Activated CD4-positive, alpha-beta memory T cell treated with anti-CD3 and anti-CD28 coated beads for 36 hours (primary cell): Measurements from ENCODE around the gene MBD4. TPM values are rescaled to one million over a fixed set of nuclear protein-coding genes. Genes with fewer than 3 reads are reported as not detected.
A peak's percentile ranks its signal among the peaks of the same experiment; 100 is the strongest.
"Not testable (repeated sequence)": the region's sequence is repeated elsewhere in the genome, so short reads cannot be mapped to it uniquely, and the experiment has no call there.

Source experiments
- CTCF ChIA-PET: fragments of 350-600 bp; sonication (Branson Sonifier 250); formaldehyde crosslinking; loops from one replicate; lab custom pipeline; 2021; ENCODE audit warnings: antibody characterized with exemption, inconsistent platforms; lab: Charles Lee
- POLR2A ChIA-PET: fragments of 350-600 bp; sonication (Branson Sonifier 250); formaldehyde crosslinking; loops from one replicate; lab custom pipeline; 2021; ENCODE audit warnings: antibody characterized with exemption; lab: Charles Lee
- DNase-seq: peaks from one replicate; pipeline ENCODE4 v3.0.0-alpha.2; 2020
- H3K27ac Mint-ChIP-seq: one replicate; pipeline ENCODE4 v1.8.0; 2021; ENCODE audit warnings: mixed read lengths
- H3K27me3 Mint-ChIP-seq: one replicate; pipeline ENCODE4 v1.8.0; 2021; ENCODE audit warnings: mixed read lengths
- H3K36me3 Mint-ChIP-seq: one replicate; pipeline ENCODE4 v1.8.0; 2021; ENCODE audit warnings: mixed read lengths
- H3K4me1 Mint-ChIP-seq: one replicate; pipeline ENCODE4 v1.8.0; 2021; ENCODE audit warnings: low read depth, mixed read lengths
- H3K4me3 Mint-ChIP-seq: one replicate; pipeline ENCODE4 v1.8.0; 2021; ENCODE audit warnings: mild to moderate bottlenecking, mixed read lengths
- H3K9me3 Mint-ChIP-seq: one replicate; pipeline ENCODE4 v1.8.0; 2021; ENCODE audit warnings: mixed read lengths
- intact Hi-C: fragments of 100-400 bp; cut with micrococcal nuclease; formaldehyde crosslinking; loops from one replicate; pipeline ENCODE4 v1.15.1; 2023
- total RNA-seq, 2 experiments: library from RNA; stranded (reverse); gene quantifications; one replicate each; pipeline ENCODE4 v1.2.3, GENCODE V29; 2021

MBD4 gene
- total RNA-seq, 2 experiments from 2014 or later = 50.5 to 53.7 TPM

DNA sequence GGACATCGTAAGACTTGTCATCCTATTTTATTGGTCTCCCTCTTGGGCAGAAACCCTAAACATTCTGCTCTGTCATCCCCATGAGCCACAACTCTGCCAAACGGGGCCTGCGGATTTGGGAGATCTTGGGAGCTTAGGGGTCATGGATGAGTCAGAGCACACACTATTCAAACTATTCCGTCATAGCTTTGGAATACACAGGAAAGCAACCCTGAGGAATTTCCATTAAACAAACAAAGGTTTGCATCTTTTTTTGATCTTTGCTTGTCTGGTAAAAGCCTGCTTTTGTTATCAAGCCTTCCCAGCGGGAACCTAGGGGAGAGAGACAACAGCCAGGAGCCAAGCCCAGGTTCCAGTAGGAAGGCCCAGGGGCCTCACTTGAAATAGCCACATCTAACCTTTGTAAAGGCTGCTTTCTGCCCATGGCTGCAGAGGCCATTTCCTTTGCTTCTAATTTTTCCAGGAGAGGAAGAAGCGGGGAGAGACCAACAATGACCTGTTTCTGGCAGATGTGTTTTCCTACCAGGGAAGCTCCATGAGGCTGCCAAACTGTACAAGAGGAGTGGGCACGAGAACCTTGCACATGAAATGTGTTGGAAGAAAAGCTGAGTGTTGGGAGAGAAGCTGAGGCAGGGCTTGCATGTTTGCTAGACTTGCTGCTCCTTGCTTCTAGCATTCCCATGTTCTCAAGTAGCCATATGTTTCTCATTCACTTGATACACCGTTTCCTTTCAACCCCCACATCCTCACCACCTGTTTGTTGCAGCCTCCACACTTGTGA, 50.8 kb downstream of the MBD4 start:
- DNase-seq, POLR2A ChIA-PET, H3K4me1 Mint-ChIP-seq, H3K4me3 Mint-ChIP-seq, H3K9me3 Mint-ChIP-seq, H3K27ac Mint-ChIP-seq, intact Hi-C loops, H3K27me3 Mint-ChIP-seq: not testable (repeated sequence)
- H3K36me3 Mint-ChIP-seq = peaks cover 37% of the 10 kb centered on the region
- CTCF ChIA-PET = interaction anchor here (1.3 kb wide), 1 partner anchor 101 kb away, joined by 3 read pairs; no protein-coding TSS in a partner anchor

DNA sequence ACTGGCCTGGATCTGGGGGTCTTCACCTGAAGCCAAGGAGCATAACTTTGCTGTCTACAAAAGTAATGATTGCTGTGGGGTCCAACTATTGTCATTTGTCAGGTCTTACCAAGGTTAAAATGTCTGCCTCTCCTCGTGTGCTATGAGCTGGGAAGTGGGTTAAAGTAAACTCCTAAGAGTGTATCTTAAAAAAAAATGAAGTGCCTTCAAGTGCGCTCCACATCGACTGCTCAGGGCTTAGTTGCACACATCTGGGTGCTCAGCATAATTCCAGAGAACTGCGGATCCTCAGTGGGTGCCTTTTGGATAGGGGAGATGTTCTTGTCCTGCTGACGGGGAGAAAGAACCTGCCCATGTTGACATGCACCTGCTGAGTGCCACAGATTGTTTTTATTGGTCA, 52.3 kb downstream of the MBD4 start:
- Mint-ChIP-seq H3K27me3 (no peaks in the 10 kb centered on the region), H3K36me3 (peaks cover 34% of the 10 kb centered on the region), H3K27ac (no peak overlapping the region), H3K9me3 (no peaks in the 10 kb centered on the region), H3K4me3 (no peak overlapping the region), H3K4me1 (no peaks in the 10 kb centered on the region)
- intact Hi-C loops = no loop called here
- ChIA-PET POLR2A (no interaction called here), CTCF (interaction anchor here (1.0 kb wide), 1 partner anchor 13 kb away, joined by 3 read pairs; no protein-coding TSS in a partner anchor)
- no peak for DNase-seq

DNA sequence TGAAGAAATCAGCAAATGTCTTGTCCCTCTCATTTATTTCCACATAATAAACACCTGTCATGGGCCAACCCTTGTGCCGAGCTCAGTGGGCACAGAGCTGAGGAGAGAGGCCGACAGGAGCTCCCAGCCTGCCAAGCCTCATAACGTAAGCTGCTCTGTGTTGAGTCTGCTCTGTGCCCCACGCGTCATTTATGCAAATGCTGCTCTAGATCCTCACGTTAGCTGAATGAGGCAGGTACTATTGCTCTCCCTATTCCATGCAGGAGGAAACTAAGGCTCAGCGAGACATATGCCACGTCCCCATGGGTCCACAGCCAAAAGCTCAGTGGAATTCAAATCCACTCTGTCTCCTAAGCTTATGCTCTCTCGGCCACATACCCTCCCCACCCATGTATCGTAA, 52.8 kb downstream of the MBD4 start:
- no peak for DNase-seq
- Mint-ChIP-seq H3K9me3 (no peaks in the 10 kb centered on the region), H3K4me3 (no peak overlapping the region), H3K27ac (no peak overlapping the region), H3K4me1 (no peaks in the 10 kb centered on the region), H3K27me3 (no peaks in the 10 kb centered on the region), H3K36me3 (peaks cover 30% of the 10 kb centered on the region)
- POLR2A ChIA-PET = no interaction called here
- intact Hi-C loops = no loop called here
- CTCF ChIA-PET = interaction anchor here (1.0 kb wide), 1 partner anchor 13 kb away, joined by 3 read pairs; no protein-coding TSS in a partner anchor

DNA sequence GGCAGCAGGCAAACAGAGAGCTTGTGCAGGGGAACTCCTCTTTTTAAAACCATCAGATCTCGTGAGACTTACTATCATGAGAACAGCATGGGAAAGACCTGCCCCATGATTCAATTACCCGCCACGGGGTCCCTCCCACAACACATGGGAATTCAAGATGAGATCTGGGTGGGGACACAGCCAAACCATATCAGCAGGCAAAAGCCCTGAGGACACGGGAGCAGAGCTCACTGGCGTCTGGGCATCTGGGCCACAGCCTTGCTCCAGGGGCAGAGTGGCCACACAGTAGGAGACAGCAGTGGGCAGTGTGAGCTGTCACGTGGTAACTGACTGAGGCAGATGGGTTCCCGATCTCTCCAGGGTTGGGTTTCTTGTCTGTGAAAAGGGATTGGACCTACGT, 54.2 kb downstream of the MBD4 start:
- CTCF ChIA-PET, intact Hi-C loops, H3K27ac Mint-ChIP-seq, H3K4me1 Mint-ChIP-seq, H3K9me3 Mint-ChIP-seq, H3K4me3 Mint-ChIP-seq, DNase-seq, H3K27me3 Mint-ChIP-seq: not testable (repeated sequence)
- POLR2A ChIA-PET = interaction anchor here (1.0 kb wide), 1 partner anchor 17 kb away, joined by 3 read pairs; no protein-coding TSS in a partner anchor
- H3K36me3 Mint-ChIP-seq = peaks cover 24% of the 10 kb centered on the region

DNA sequence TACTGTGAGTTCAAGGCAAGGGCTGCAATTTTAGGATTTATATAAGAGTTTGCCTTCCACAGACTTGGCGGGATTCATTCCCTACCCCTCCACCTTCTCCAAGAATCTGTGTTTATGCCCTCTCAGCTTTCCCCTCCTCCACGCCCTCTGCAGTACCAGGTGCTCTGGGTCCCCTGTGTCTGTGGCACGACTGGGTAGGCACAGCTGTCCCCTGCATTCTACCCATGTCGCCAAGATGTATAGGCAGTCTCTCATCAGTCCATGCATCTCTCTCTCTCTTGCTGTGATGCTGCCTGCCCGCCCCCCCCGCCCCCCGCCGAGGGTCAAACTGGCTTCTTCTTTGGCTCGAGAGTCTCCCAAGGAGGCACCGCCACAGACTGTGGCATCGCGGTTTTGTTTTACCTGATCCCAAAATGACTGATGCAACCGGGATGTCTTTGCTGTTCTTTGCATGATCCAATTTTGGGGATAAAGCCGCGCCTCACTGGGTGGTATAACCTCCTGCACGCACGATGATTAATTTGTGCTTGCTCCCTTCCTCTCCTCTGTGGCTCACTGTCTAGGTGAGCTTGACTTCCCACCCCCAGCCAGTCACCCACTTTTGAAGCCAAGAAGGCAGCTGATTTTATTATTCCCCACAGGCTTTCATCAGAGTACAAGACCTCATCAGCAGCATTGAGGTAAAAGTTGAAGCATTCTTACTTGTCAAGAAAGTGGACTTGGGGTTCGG, 55.0 kb downstream of the MBD4 start:
- Mint-ChIP-seq H3K4me1 (no peaks in the 10 kb centered on the region), H3K27me3 (no peaks in the 10 kb centered on the region), H3K36me3 (peaks cover 24% of the 10 kb centered on the region), H3K27ac (no peak overlapping the region), H3K9me3 (no peaks in the 10 kb centered on the region), H3K4me3 (no peak overlapping the region)
- intact Hi-C loops = loop anchor here (5.0 kb wide), 2 partner anchors 223 to 443 kb away; partner anchors contain the start of gene PLXND1
- no peak for DNase-seq
- POLR2A ChIA-PET = interaction anchor here (1.4 kb wide), 1 partner anchor 56 kb away, joined by 6 read pairs; the partner anchor contains the start of genes IFT122 and MBD4
- CTCF ChIA-PET = no interaction called here

DNA sequence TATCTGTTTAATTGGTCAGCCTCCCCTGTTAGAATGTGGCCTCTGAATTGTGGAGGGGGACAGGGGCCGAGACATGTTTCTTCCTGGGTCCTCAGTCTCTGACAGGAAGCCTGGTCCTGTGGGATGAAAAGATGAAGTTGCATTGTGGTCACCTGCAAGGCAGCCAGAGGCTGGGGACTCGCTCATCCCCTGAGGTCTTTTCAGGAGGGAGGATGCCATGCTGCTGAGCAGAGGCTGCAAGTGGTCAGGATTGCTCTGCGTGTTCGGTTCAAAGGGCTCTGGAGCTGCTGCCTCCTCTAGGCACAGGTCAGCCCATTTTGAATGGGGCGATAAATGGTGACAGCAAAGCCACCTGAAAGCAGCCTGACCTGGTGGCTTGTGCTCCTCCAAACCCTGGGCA, 55.6 kb downstream of the MBD4 start:
- H3K4me1 Mint-ChIP-seq, H3K27ac Mint-ChIP-seq, DNase-seq, H3K4me3 Mint-ChIP-seq, H3K27me3 Mint-ChIP-seq, H3K9me3 Mint-ChIP-seq: not testable (repeated sequence)
- peaks cover 20% of the 10 kb centered on the region for H3K36me3 Mint-ChIP-seq
- intact Hi-C loops = loop anchor here (5.0 kb wide), 2 partner anchors 223 to 443 kb away; partner anchors contain the start of gene PLXND1
- CTCF ChIA-PET = interaction anchor here (0.8 to 1.4 kb wide), 8 partner anchors 16 to 559 kb away, joined by 3 to 9 read pairs (median 4); no protein-coding TSS in a partner anchor
- POLR2A ChIA-PET = interaction anchor here (1.2 to 1.4 kb wide), 2 partner anchors 33 to 57 kb away, joined by 3 to 6 read pairs; partner anchors contain the start of genes IFT122 and MBD4

DNA sequence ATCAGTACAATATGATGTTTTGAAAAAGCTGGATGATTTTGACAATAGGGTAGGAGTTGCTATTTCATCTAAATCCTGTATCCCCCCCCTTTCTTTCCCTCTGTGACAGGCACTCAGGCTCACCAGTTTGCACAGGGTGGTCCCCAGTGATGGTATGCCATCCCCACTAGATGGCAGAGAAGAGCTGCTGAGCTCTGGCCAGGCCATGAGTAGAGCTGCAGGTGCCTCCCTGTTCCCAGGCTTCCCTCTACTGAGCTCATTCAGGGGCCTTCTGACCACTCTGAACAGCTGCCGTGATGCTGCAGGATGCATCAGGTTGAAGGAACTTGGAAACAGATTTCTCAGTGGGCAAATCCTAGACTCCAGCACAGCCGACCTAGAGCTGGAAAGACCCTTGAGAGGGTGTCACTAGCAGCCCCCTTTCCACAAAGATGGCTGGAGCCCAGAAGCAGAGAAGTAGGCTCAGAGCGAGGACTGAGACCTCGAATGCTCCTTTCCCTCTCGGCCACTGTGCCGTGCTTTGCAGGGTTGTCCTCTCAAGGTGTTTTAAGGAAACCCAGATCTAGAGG, 56.4 kb downstream of the MBD4 start:
- ChIA-PET POLR2A (interaction anchor here (0.6 to 1.4 kb wide), 3 partner anchors 17 to 57 kb away, joined by 3 to 6 read pairs (median 3); partner anchors contain the start of genes IFT122 and MBD4), CTCF (interaction anchor here (0.6 to 1.4 kb wide), 23 partner anchors 8 to 560 kb away, joined by 3 to 9 read pairs (median 3); no protein-coding TSS in a partner anchor)
- Mint-ChIP-seq H3K27ac (no peak overlapping the region), H3K27me3 (no peaks in the 10 kb centered on the region), H3K4me1 (no peaks in the 10 kb centered on the region), H3K36me3 (peaks cover 16% of the 10 kb centered on the region), H3K4me3 (no peak overlapping the region), H3K9me3 (no peaks in the 10 kb centered on the region)
- intact Hi-C loops = loop anchor here (5.0 kb wide), 2 partner anchors 224 to 444 kb away; partner anchors contain the start of gene PLXND1
- DNase-seq = peak; percentile 61

DNA sequence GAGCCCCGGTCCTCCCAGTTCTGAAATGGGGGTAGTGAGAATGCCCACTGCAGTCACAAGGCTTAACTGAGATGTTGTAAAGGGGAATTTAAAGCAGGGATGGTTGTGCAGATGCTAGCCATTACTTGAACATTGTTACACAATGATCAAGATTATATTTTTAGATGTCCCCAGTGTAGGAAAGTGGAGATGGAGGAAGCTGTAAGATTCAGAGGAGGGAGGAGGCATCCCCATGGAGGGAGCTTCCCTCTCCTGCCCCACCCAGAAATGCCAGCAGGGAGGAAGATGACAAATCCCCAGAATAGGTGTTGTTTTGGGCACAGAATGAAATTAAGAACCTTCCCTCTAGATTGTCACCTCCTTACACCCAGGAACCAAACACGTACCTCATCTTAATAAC, 57.4 kb downstream of the MBD4 start:
- no peaks in the 10 kb centered on the region for H3K4me1 Mint-ChIP-seq
- peaks cover 9% of the 10 kb centered on the region for H3K36me3 Mint-ChIP-seq
- DNase-seq = no peak
- ChIA-PET POLR2A (no interaction called here), CTCF (interaction anchor here (0.7 to 1.4 kb wide), 5 partner anchors 9 to 93 kb away, joined by 3 read pairs; no protein-coding TSS in a partner anchor)
- no peak overlapping the region for H3K27ac Mint-ChIP-seq
- intact Hi-C loops = loop anchor here (5.0 kb wide), 2 partner anchors 225 to 445 kb away; partner anchors contain the start of gene PLXND1
- no peaks in the 10 kb centered on the region for H3K27me3 Mint-ChIP-seq
- no peaks in the 10 kb centered on the region for H3K9me3 Mint-ChIP-seq
- H3K4me3 Mint-ChIP-seq = no peak overlapping the region

Other genes starting within 250 kb of the MBD4 start
- gene COPG1, start 190.3 kb downstream of the MBD4 start, total RNA-seq = 100 to 1,000 TPM; 154 to 162 TPM
- gene HMCES, start 161.1 kb downstream of the MBD4 start, total RNA-seq = 10 to 100 TPM; 58.4 to 61.5 TPM
- gene EFCAB12, start 11.3 kb downstream of the MBD4 start, total RNA-seq = under 1 TPM; 0.31 to 0.45 TPM
- gene IFT122, start 276 bp upstream of the MBD4 start, total RNA-seq = 10 to 100 TPM; 21.5 to 25.5 TPM
- gene RHO, start 88.7 kb upstream of the MBD4 start, total RNA-seq = not detected
- not detected for gene H1-8, start 103.2 kb upstream of the MBD4 start, total RNA-seq
- gene PLXND1, start 166.7 kb upstream of the MBD4 start, total RNA-seq = 1 to 10 TPM; 7.2 to 8.6 TPM